Suprapubic skin (tissue), 3 donors: ENCODE data around the gene WDR31.

Source experiments
- CTCF ChIP-seq, 2 donors: fragments of 200-600 bp in 1 of 2; fragments of 450-650 bp in 1 of 2; sonication (generic) in 1 of 2; IDR thresholded peaks; one replicate each; pipeline ENCODE4 v1.5.1; 2016 to 2019; ENCODE audit warnings: antibody characterized with exemption in 2 of 2, mild to moderate bottlenecking in 1 of 2, moderate library complexity in 1 of 2
- POLR2A ChIP-seq, 2 donors: fragments of 450-650 bp; IDR thresholded peaks; one replicate each; pipeline ENCODE4 v1.6.1; 2017; ENCODE audit warnings: antibody characterized with exemption in 2 of 2, mild to moderate bottlenecking in 2 of 2, moderate library complexity in 2 of 2

- peak; percentile 25 to 61 for TF ChIP-seq CTCF (IDR thresholded peaks at IDR 0.05)
- TF ChIP-seq POLR2A (IDR thresholded peaks at IDR 0.05) = no peak
Measured at GRCh38 chr9:113309204-113309813, 30.8 kb downstream of the WDR31 start.
